Small intestine (tissue), 7 donors: Measurements from ENCODE around the gene UVRAG. TPM values are rescaled to one million over a fixed set of nuclear protein-coding genes. Genes with fewer than 3 reads are reported as not detected.

Experiments used
- DNase-seq, 2 donors: peaks; one replicate each; pipeline versions ENCODE4 v3.0.0 to v3.0.0-alpha.2; 2013
- FAIRE-seq: peaks from 2 replicates; lab custom pipeline; 2012; peaks lifted over from hg19 to GRCh38; lab: Jason Lieb, UNC
- H3K27ac ChIP-seq, 3 donors: one replicate each; pipeline ENCODE4 v1.5.1; 2013; ENCODE audit warnings: low read length in 2 of 3, mild to moderate bottlenecking in 2 of 3, control low read depth in 1 of 3, inconsistent platforms in 1 of 3, low read depth in 1 of 3, moderate library complexity in 1 of 3
- H3K27me3 ChIP-seq, 3 donors: one replicate each; pipeline ENCODE4 v1.6.1; 2013; ENCODE audit warnings: low read length in 3 of 3, inconsistent platforms in 1 of 3; ENCODE audit not compliant: control insufficient read depth in 3 of 3, insufficient read depth in 3 of 3
- H3K36me3 ChIP-seq, 3 donors: one replicate each; pipeline ENCODE4 v1.6.1; 2013; ENCODE audit warnings: low read length in 3 of 3, inconsistent platforms in 1 of 3, low read depth in 1 of 3, mild to moderate bottlenecking in 1 of 3, moderate library complexity in 1 of 3; ENCODE audit not compliant: control insufficient read depth in 3 of 3, insufficient read depth in 2 of 3
- H3K4me1 ChIP-seq, 3 donors: one replicate each; pipeline ENCODE4 v1.6.1; 2013; ENCODE audit warnings: low read length in 2 of 3, inconsistent platforms in 1 of 3, low read depth in 1 of 3, mild to moderate bottlenecking in 1 of 3, moderate library complexity in 1 of 3; ENCODE audit not compliant: control insufficient read depth in 3 of 3, insufficient read depth in 2 of 3
- H3K4me3 ChIP-seq, 3 donors: one replicate each; pipeline ENCODE4 v1.5.1; 2013; ENCODE audit warnings: low read length in 3 of 3, control low read depth in 1 of 3, inconsistent platforms in 1 of 3, low read depth in 1 of 3, mild to moderate bottlenecking in 1 of 3, moderate library complexity in 1 of 3
- H3K9me3 ChIP-seq, 2 donors: one replicate each; pipeline ENCODE4 v1.6.1; 2013; ENCODE audit warnings: low read depth in 1 of 2, low read length in 1 of 2; ENCODE audit not compliant: control insufficient read depth in 2 of 2, insufficient read depth in 1 of 2
- WGBS, 3 donors: extraction: QIAGEN DNeasy Blood & Tissue Kit; methylation state at CpG; one replicate each; pipeline ENCODE4 v1.1.7; 2013; 5-methylcytosine and 5-hydroxymethylcytosine counted together
- polyA plus RNA-seq, 4 donors: library from polyadenylated mRNA; stranded (reverse) in 3 of 4; unstranded in 1 of 4; fragments of 200-250 nt in 3 of 4; fragments of 120-200 nt in 1 of 4; gene quantifications; one replicate each; pipeline versions ENCODE4 v1.2.1 to v1.2.3, GENCODE V29; 2013
- donor health status: healthy with polysubstance abuse.
- donor health status: control.
- donor health status: control.
- donor health status: Bipolar disorder and iron deficiency.
- donor health status: healthy.

UVRAG gene
- polyA plus RNA-seq, 4 donors: 5.4 to 13.2 (median 7.1) TPM

GRCh38 chr11:76147106-76147740, 332.2 kb downstream of the UVRAG start:
- peak; percentile 84 to 93 for DNase-seq
- Histone ChIP-seq H3K9me3 (peaks cover 0 to 3% of the 10 kb centered on the region in 2 donors), H3K4me3 (no peak overlapping the region), H3K27me3 (no peaks in the 10 kb centered on the region), H3K4me1 (peaks cover 2 to 38% (median 8%) of the 10 kb centered on the region in 3 donors), H3K36me3 (peaks cover 0 to 7% (median 0%) of the 10 kb centered on the region in 3 donors), H3K27ac (peak overlapping the region; percentile 77 to 86 (median 85))
- 32 to 65% (median 50%) methylated on average over 14 of the region's 14 CpGs for WGBS, 3 donors
- FAIRE-seq: no peak

- Histone ChIP-seq H3K27ac (peak overlapping the region; percentile 84 to 96 (median 92)), H3K4me1 (peaks cover 2 to 44% (median 8%) of the 10 kb centered on the region in 3 donors), H3K27me3 (no peaks in the 10 kb centered on the region), H3K9me3 (peaks cover 0 to 3% of the 10 kb centered on the region in 2 donors), H3K4me3 (no peak overlapping the region), H3K36me3 (peaks cover 0 to 2% (median 0%) of the 10 kb centered on the region in 3 donors)
- peak; percentile 68 to 95 for DNase-seq
- WGBS, 3 donors: 27 to 66% (median 52%) methylated on average over 6 of the region's 6 CpGs
- no peak for FAIRE-seq
Observed at GRCh38 chr11:76148231-76148630, 333.2 kb downstream of the UVRAG start.

- Histone ChIP-seq H3K36me3 (no peaks in the 10 kb centered on the region), H3K9me3 (peaks cover 0 to 3% of the 10 kb centered on the region in 2 donors), H3K4me3 (no peak overlapping the region), H3K27me3 (no peaks in the 10 kb centered on the region), H3K27ac (peak overlapping the region; percentile 84 to 96 (median 92)), H3K4me1 (peaks cover 2 to 44% (median 8%) of the 10 kb centered on the region in 3 donors)
- peak; percentile 90 to 93 for DNase-seq
- WGBS, 3 donors: 20 to 59% (median 45%) methylated on average over 17 of the region's 17 CpGs
- no peak for FAIRE-seq
Observed at GRCh38 chr11:76148941-76149613, 334.1 kb downstream of the UVRAG start.

- H3K4me1 ChIP-seq: peaks cover 2 to 44% (median 8%) of the 10 kb centered on the region in 3 donors
Observed at GRCh38 chr11:76149713-76150112, 334.7 kb downstream of the UVRAG start.

GRCh38 chr11:76150141-76150540, 335.1 kb downstream of the UVRAG start:
- H3K27ac ChIP-seq: peak overlapping the region in 1 of 3 donors; percentile 53
- no peak for FAIRE-seq

More at GRCh38 chr11:76149713-76150112, 334.7 kb downstream of the UVRAG start:
- WGBS, 3 donors: 87 to 98% (median 89%) methylated on average over 6 of the region's 6 CpGs
- no peaks in the 10 kb centered on the region for H3K36me3 ChIP-seq
- FAIRE-seq (no peak), DNase-seq (no peak)
- peaks cover 0 to 3% of the 10 kb centered on the region in 2 donors for H3K9me3 ChIP-seq
- peak overlapping the region; percentile 35 to 96 (median 92) for H3K27ac ChIP-seq
- no peaks in the 10 kb centered on the region for H3K27me3 ChIP-seq
- no peak overlapping the region for H3K4me3 ChIP-seq

GRCh38 chr11:76151556-76152085, 336.6 kb downstream of the UVRAG start:
- no peak overlapping the region for H3K4me3 ChIP-seq
- no peak overlapping the region for H3K27ac ChIP-seq
- 47 to 70% (median 68%) methylated on average over 5 of the region's 5 CpGs for WGBS, 3 donors
- no peaks in the 10 kb centered on the region for H3K27me3 ChIP-seq
- H3K9me3 ChIP-seq: peaks cover 0 to 3% of the 10 kb centered on the region in 2 donors
- peak in 1 of 2 donors; percentile 53 for DNase-seq
- no peak for FAIRE-seq
- H3K4me1 ChIP-seq: peaks cover 0 to 41% (median 8%) of the 10 kb centered on the region in 3 donors
- H3K36me3 ChIP-seq: no peaks in the 10 kb centered on the region

More at GRCh38 chr11:76150141-76150540, 335.1 kb downstream of the UVRAG start:
- no peaks in the 10 kb centered on the region for H3K27me3 ChIP-seq
- H3K36me3 ChIP-seq: no peaks in the 10 kb centered on the region
- H3K4me1 ChIP-seq: peaks cover 2 to 44% (median 8%) of the 10 kb centered on the region in 3 donors
- no peak overlapping the region for H3K4me3 ChIP-seq
- 85 to 95% (median 93%) methylated on average over 4 of the region's 4 CpGs for WGBS, 3 donors
- no peak for DNase-seq
- H3K9me3 ChIP-seq: peaks cover 0 to 3% of the 10 kb centered on the region in 2 donors

- FAIRE-seq: no peak
- H3K27ac ChIP-seq: no peak overlapping the region
Observed at GRCh38 chr11:76152086-76152681, 337.2 kb downstream of the UVRAG start.

More at GRCh38 chr11:76152086-76152681, 337.2 kb downstream of the UVRAG start:
- no peaks in the 10 kb centered on the region for H3K36me3 ChIP-seq
- H3K4me1 ChIP-seq: peaks cover 0 to 35% (median 4%) of the 10 kb centered on the region in 3 donors
- H3K4me3 ChIP-seq: peak overlapping the region in 1 of 3 donors; percentile 30
- H3K27me3 ChIP-seq: no peaks in the 10 kb centered on the region
- H3K9me3 ChIP-seq: peaks cover 0 to 3% of the 10 kb centered on the region in 2 donors
- 16 to 30% (median 26%) methylated on average over 30 of the region's 30 CpGs for WGBS, 3 donors
- peak; percentile 86 to 91 for DNase-seq
